Stimulated activated CD8-positive, alpha-beta memory T cell treated with anti-CD3 and anti-CD28 coated beads, Interleukin-15, amount 100 ng/mL, for 4 hours (primary cell): Measurements from ENCODE around the gene PCP2.
"Not testable (repeated sequence)": the region's sequence is repeated elsewhere in the genome, so short reads cannot be mapped to it uniquely, and the experiment has no call there.

ENCODE experiments used
- DNase-seq, 2 donors: peaks; one replicate each; pipeline ENCODE4 v3.0.0-alpha.2; 2020; ENCODE audit warnings: low read depth in 2 of 2

PCP2 gene

DNA sequence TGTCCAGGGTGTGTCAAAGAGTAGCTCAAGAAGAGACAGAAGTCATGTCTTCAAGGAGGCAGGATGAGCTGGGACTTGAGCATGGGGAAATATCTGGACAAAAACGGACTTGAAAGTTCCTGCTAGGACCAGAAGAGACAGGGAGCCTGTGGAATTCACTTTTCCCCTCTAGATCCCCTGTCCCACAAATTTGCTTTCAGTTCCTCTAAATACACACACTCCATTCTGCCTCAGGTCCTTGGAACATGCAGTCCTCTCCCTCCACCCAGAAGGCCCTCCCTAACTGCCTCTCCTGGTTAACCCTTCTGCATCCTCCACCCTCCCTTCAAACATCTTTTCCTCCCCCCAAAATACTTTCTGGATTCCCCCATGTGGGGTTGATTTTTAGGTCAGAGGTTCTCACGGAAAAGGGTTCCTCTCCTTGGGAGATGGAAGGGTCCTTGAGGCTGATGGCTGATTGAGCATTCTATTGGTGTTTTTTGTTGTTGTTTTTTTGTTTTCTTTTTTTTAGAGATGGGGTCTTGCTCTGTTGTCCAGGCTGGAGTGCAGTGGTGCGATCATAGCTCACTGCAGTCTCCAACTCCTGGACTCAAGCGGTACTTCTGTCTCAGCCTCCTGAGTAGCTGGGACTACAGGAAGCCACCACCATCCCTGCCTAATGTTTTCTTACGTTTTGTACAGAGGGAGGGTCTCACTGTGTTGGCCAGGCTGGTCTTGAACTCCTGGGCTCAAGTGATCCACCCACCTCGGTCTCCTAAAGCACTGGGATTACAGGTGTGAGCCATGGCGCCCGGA lies 28.4 kb upstream of the PCP2 start:
- DNase-seq, result no peak

DNA sequence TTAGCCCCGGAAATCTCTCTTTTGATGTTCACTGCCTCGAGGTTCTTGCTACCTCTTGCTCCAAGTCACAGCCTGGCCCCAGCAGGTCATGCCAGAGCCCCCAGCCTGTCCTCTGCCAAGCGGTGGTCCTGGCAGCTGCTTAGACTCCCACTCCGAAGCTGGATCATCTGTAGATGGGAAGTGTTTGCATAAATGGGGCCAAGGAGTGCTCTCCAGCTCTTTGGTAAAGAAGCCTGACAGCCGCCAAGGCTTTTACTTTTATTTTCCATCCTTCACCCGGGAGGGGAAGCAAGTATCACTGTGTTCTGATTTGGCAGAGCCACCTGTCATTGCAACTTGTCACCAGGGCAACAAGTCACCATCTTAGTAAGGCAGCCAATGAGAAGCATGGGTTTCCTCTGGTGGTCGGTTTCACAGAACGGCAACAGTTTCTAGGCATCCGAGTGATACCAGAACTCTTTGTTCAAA lies 24.7 kb upstream of the PCP2 start:
- DNase-seq, result no peak

DNA sequence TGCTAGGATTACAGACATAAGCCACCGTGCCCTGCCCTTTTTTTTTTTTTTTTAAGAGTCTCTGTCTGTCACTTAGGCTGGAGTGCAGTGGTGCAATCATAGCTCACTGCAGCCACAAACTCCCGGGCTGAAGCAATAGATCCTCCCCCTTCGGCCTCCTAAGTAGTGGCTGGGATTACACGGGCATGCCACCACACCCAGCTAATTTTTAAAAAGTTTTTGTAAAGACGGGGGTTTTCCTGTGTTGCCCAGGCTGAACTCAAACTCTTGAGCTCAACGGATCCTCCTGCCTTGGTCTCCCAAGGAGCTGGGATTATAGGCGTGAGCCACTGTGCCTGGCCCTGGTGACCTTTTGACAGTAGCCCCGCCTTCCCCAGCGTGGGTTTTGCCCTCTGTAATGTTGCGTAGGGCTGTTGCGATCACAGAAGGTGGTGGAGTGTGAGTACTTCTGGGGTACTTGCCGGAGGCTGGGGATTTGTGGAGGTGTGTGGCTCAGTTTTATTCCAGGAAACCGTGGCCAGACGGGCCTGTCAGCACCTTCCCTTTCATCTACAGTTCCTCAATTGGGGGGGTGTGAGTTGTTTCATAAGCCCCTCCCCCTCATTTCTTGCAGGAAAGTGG lies 23.7 kb upstream of the PCP2 start:
- DNase-seq, result no peak

DNA sequence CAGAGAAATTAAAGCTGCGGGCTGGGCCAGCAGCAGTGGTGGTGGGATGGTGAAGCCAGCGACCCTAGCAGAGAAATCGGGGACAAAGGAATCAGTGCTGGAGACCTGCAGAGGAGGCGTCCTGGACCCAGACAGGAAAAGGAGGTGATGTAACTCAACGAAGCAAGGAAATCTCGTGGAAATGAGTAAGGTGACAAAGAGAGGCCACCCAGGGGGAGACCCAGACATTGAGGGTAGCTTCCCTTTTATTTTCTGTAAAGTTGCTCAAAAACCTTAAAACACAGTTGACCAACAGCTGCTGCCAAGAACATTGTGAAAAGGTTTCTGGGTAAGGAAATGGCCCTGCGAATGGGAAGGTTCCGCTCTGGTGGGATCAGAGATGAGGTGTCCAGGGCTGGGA lies 22.1 kb upstream of the PCP2 start:
- DNase-seq, result no peak

DNA sequence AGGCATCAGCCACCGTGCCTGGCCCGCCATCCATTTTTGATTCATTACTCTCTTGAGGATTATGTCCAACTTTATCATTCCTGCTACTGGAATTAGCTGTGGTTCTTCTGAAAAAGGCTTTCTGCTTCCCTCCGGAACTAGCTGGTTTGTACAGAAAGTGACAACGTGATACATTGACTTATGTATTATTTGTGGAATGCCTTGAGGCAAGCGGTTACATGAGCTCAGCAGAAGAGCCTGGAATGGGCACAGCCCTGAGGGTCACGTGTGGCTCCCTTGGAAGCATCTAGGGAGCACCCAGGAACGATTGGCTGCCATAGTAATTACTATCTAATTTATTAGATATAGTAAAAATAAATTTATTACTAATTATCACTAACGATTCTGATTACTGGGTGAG lies 20.9 kb upstream of the PCP2 start:
- DNase-seq, result no peak

DNA sequence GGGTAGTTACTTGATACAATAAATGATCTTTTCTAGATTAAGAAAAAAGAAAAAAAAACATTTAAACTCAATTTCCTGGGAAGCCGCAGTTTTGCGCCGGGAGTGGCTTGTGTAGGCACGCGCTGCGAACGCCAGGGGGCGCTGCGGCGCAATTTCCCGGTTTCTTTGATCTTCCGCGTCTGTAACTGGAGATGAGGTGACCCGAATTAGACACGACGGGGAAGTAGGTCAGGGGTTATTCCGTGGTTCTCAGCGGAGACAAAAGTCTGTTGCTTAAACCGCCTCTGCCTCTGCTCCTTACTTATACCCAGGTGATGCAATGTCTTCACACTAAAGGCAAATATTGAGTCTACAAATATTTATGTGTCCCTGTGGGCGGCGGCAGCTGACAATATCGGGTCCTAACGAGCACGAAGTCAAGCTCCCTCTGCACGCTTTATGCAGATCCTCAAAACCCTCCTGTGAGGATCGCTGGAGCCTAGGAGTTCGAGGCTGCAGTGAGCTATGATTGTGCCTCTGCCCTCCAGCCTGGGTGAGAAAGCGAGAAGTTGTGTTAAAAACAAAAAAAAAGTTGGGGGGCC lies 18.6 kb upstream of the PCP2 start:
- peak; percentile 59 to 64 for DNase-seq

DNA sequence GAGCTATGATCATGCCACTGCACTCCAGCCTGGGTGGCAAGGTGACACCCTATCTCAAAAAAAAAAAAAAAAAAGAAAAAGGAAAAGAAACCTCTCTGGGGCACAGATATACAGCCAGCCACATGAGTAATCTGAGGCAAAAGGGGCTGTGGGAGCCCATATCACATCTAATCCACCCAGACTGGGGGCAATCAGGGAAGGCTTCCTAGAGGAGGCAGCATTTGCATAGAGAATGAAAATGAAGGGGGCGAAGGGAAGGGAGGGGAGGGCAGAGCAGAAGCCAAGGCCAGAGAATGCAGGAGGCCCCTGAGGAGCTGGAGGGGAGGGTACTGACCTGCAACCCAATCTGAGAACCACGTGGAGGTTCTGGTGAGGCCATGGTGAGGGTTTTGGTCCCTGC lies 16.6 kb upstream of the PCP2 start:
- DNase-seq, result no peak

DNA sequence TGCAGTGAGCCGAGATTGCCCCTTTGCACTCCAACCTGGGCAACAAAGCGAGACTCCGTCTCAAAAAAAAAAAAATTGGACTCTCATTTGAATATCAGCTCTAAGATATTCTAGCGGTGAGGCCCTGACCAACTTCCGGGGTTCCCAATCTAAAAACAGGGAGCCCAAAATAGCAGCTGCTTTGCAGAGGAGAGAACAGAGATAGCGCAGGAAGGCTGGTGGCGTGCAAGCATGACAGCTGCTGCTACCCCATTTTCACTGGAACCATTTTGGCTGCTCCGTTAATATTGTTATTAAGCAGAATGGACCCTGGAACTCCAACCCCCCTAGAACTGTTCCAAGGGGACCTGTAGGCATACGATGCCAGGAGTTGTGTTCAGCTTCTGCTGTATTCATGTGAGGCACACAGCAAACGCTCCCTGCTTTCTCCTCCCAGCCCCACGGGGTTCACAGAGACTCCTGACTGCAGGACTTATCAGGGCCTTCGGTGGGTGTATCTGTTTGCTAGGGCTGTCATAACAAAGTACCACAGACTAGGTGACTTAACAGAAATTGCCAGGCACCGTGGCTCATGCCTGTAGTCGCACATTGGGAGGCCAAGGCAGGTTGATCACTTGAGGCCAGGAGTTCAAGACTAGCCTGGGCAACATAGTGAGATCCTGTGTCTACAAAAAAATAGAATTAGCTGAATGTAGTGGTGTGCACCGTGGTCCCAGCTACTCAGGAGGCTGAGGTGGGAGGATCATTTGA lies 14.9 kb upstream of the PCP2 start:
- no peak for DNase-seq

DNA sequence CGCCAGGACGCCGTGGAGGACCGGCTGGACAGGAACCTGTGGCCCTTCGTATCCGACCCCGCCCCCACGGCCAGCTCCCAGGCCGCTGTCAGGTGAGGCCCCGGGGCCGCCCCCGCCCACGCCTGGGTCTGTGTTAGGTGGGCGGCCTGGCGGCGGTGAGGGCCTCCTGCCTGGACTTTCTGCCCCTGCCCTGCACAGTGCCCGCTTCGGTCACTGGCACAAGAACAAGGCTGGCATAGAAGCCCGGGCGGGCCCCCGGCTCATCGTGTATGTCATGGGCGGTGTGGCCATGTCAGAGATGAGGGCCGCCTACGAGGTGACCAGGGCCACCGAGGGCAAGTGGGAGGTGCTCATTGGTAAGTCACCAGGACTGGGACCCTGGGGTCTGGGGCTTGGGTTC lies 13.6 kb upstream of the PCP2 start:
- DNase-seq, result no peak

DNA sequence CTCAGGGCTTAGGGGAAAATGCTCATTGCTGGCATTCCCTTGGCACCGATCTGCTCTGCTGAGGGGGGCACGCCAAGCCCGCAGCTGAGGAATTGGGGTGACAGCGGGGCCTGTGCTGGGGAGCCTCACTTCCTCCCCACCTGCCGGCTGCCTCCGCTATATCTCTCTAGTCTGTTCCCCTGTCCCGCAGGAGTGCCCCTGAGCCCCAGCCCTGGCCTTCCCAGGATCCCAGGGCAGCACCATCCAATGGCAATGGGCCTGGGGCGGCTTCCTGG lies 12.8 kb upstream of the PCP2 start:
- DNase-seq, result no peak

DNA sequence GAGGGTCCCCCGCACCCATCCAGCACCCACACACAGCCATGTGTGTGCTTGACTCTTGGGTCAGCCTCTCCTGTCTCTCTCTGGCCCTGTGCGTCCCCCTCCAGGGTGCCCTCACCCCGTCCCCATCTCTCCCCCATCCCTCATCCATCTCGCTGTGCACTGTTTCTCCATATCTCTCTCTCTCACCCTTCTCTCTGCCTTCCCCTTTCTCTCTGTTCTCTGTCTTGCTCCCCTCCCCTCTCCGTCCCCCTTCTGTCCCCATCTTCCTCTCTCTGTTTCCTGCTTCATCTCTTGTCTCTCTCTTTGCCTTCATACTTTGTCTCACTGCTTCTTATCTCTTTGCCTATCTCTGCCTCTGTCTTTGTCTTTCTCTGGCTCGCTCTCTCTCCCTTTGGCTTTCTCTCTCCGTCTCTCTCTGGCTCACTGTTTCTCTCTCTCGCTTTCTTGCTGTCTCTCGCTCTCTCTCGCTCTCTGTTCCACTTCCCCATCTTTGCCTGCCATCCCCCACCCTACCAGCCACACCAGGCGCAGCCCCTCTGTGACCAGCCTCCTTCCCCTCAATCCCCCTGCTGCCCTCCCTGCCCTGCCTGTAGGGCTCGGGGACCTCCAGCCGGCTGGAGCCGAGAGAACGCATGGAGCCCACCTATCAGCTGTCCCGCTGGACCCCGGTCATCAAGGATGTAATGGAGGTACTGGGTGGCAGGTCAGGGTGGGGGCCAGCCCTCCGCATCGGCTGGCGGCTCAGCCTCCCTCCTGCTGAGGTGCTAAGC lies 12.3 kb upstream of the PCP2 start:
- no peak for DNase-seq

DNA sequence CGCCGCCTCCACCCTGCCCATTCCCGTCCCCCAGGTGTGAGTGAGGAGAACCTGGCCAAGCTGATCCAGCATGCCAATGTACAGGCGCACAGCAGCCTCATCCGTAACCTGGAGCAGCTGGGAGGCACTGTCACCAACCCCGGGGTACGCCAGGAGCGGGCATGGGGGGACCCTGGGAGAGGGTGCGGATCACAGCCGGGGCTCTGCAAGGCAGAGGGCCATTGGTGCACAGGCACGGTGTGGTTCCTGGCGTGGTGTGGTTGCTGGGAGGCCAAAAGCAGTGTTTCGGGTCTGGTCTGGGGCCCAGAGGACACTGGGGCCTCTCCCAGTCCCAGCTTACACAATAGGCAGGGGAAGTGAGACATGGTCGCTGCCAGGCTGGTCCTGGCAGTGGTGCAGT lies 11.6 kb upstream of the PCP2 start:
- no peak for DNase-seq

DNA sequence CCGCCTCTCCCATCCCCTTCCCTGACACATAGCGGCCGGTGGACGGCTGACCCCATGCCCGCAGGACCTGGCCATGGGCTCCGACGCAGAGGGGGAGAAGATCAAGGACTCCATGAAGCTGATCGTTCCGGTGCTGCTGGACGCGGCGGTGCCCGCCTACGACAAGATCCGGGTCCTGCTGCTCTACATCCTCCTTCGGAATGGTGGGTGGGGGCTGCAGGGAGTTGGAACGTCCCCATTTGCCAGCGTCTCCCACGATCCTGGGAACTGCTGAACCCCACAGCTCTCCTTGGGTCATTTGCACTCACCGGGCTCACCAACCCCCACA lies 11.0 kb upstream of the PCP2 start:
- DNase-seq, result no peak

DNA sequence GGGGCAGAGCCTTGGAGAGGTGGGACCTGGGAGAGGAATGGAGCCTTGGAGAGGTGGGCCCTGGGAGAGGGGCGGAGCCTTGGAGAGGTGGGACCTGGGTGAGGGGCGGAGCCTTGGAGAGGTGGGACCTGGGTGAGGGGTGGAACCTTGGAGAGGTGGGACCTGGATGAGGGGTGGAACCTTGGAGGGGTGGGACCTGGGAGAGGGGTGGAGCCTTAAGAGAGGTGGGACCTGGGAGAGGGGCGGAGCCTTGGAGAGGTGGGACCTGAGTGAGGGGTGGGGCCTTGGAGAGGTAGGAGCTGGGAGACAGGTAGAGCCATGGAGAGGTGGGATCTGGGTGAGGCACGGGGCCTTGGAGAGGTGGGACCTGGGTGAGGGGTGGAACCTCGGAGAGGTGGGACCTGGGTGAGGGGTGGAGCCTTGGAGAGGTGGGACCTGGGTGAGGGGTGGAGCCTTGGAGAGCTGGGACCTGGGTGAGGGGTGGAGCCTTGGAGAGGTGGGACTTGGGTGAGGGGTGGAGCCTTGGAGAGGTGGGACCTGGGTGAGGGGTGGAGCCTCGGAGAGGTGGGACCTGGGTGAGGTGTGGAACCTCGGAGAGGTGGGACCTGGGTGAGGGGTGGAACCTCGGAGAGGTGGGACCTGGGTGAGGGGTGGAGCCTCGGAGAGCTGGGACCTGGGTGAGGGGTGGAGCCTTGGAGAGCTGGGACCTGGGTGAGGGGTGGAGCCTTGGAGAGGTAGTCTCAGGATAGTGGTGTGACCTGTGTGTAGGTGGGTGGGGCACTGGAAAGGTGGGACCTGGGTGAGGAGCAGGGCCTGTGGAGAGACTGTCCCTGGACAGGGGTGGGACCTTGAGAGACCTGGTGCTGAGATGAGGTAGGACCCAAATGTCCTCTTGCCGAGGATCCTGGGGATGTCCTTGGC lies 10.4 kb upstream of the PCP2 start:
- DNase-seq, result not testable (repeated sequence)

DNA sequence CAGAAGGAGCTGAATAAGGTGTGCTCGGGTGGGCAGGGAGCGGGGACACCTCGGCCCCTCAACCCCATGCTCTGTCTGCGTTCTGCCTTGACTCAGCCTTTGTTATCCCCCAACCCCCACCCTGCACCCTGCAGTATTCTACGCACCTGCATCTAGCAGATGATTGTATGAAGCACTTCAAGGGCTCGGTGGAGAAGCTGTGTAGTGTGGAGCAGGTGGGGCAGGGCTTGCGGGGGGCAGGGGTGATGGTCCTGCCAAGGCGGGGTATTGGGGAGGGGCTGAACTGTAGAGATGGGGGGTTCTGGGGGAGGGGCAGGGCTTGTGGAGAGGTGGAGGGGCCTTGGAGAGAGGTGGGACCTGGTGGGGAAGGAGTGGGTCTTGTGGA lies 9.5 kb upstream of the PCP2 start:
- DNase-seq, result no peak

DNA sequence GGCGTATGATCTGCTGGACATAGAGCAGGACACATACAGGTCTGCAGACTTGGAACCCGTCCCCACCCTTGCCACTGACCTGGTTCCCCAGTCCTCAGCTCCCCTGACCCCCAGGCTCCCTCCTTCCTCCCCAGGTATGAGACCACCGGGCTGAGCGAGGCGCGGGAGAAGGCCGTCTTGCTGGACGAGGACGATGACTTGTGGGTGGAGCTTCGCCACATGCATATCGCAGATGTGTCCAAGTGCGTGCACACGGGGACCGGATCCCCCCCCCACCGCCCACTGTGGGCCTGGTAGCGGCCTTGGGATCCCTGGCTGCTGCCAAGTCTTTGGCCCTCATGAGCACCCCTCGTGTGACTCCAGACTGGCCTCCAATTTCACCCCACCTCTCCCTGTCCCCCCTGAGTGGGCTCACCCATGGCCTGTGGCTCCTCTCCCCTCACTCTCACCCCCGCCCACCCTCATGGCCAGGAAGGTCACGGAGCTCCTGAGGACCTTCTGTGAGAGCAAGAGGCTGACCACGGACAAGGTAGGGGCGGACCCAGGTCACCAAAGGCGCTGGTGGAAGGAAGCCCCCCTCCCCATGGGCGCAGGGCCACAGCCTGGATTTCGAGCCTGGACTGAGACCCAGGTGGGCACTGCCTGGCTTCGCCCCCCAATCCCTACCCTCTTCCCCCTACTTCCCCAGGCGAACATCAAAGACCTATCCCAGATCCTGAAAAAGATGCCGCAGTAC lies 8.9 kb upstream of the PCP2 start:
- no peak for DNase-seq

DNA sequence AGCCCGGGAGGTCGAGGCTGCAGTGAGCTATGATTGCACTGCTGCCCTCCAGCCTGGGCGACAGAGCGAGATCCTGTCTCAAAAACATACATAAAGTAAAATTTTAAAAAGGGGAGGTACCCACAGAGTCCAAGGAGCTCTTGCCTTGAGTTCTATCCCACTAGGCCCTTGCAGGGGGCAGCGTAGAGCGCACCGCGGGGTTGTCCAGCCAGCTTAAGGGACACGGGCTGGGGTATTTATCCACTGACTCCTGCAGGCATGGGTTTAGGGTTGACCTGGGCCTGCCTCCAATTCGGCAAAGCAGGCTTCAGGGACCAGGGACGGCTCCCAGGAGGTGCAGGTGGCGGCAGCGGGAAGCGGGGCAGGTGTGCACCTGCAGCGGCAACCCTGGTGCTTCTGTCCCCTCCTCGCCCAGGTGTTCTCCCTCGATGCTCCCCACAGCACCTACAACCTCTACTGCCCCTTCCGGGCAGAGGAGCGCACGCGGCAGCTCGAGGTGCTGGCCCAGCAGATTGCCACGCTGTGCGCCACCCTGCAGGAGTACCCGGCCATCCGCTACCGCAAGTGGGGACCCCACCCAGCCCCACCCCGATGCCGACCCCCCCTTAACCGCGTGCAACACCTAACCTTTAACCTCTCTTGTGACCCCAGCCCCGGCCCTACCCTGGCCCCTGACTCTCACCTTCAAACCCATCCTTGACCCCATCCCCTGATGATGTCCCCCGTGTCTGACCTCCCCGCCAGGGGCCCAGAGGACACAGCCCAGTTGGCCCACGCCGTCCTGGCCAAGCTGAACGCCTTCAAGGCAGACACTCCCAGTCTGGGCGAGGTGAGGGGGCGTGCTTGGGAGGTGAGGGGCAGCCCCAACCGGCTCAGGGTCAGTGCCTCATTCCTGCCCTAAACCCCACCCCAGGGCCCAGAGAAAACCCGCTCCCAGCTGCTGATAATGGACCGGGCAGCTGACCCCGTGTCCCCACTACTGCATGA lies 8.1 kb upstream of the PCP2 start:
- DNase-seq, result no peak

DNA sequence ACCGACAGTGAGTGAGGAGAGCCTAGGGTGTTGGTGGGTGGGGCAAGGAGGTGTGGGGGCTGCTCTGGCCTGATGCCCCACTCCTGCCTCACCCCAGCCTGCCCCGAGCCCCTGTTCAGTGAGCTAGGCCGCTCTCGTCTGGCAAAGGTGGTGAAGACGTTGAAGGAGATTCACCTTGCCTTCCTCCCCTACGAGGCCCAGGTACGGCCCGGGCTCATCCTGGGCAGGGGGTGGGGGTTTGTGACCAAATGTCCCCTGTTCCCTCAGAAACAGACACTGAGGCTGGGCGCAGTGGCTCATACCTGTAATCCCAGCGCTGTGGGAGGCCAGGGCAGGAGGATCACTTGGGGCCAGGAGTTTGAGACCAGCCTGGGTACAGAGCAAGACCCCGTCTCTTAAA lies 7.3 kb upstream of the PCP2 start:
- DNase-seq, result no peak

DNA sequence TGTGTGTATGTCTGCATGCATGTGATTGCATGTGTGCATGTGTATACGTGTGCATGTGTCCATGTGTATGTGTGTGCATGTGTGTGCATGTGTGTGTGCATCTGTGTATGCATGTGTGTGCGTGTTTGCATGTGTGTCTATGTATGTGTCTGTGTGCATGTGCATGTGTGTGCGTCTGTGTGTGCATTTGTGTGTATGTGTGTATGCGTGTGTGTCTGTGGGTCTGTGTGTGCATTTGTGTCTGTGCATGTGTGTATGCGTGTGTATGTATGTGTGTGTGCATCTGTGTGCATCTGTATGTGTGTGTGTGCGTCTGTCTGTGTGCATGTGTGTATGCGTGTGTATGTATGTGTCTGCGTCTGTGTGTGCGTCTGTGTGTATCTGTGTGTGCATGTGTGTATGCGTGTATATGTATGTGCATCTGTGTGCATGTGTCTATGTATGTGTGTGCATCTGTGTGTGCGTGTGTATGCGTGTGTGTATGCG lies 6.4 kb upstream of the PCP2 start:
- no peak for DNase-seq
